ENCODE data around the gene MED14.

- TF ChIP-seq EZH2 (IDR thresholded peaks at IDR 0.05) = no peak
- no peak for TF ChIP-seq POLR2AphosphoS5 (IDR thresholded peaks at IDR 0.05; ENCODE audit: borderline replicate concordance, low read depth, low read length)
Measured at GRCh38 chrX:40660381-40660780, 75.0 kb downstream of the MED14 start.

Measured in SK-N-MC (cell line).